WTC11 (cell line): ENCODE results near the gene FANCD2. TPM values are rescaled to one million over a fixed set of nuclear protein-coding genes. Genes with fewer than 3 reads are reported as not detected.
A peak's percentile ranks its signal among the peaks of the same experiment; 100 is the strongest.

Experiments used
- ATAC-seq: fragments of 200-7000 bp; cut with Tn5 transposase; 2 replicates; pipeline ENCODE4 v1.10.0; 2021; ENCODE audit warnings: mild to moderate bottlenecking, moderate library complexity
- Bru-seq: library from RNA; stranded (reverse); fragments of 400-500 nt; gene quantifications from one replicate; lab custom pipeline; 2021; lab: Mats Ljungman, UMichigan
- CTCF ChIA-PET: fragments of 300-600 bp; sonication (Branson Sonifier 250); formaldehyde crosslinking; loops from one replicate; lab custom pipeline; 2021; ENCODE audit warnings: antibody characterized with exemption; lab: Charles Lee
- POLR2A ChIA-PET: fragments of 350-600 bp; sonication (Branson Sonifier 250); formaldehyde crosslinking; loops from one replicate; lab custom pipeline; 2021; ENCODE audit warnings: antibody characterized with exemption; lab: Charles Lee
- DNase-seq: peaks from one replicate; pipeline ENCODE4 v3.0.0; 2021; ENCODE audit warnings: low spot score
- H3K27ac Mint-ChIP-seq: 2 replicates; pipeline ENCODE4 v1.8.0; 2021; ENCODE audit warnings: mixed read lengths
- H3K27me3 Mint-ChIP-seq: 2 replicates; pipeline ENCODE4 v1.8.0; 2021; ENCODE audit warnings: low read depth, mild to moderate bottlenecking, moderate library complexity, mixed read lengths
- H3K36me3 Mint-ChIP-seq: 2 replicates; pipeline ENCODE4 v1.8.0; 2021; ENCODE audit warnings: mixed read lengths
- H3K4me1 Mint-ChIP-seq: 2 replicates; pipeline ENCODE4 v1.8.0; 2022; ENCODE audit warnings: mixed read lengths
- H3K4me3 Mint-ChIP-seq: 2 replicates; pipeline ENCODE4 v1.8.0; 2021; ENCODE audit warnings: mild to moderate bottlenecking, moderate library complexity, mixed read lengths
- H3K9me3 Mint-ChIP-seq: 2 replicates; pipeline ENCODE4 v1.8.0; 2021; ENCODE audit warnings: mixed read lengths
- ESRRA ChIP-seq: sonication (generic); formaldehyde crosslinking; IDR thresholded peaks from 2 replicates; pipeline ENCODE4 v1.8.1; 2022; ENCODE audit warnings: mild to moderate bottlenecking, missing genetic modification reagents, borderline replicate concordance
- FOXP1 ChIP-seq: sonication (generic); formaldehyde crosslinking; IDR thresholded peaks from 2 replicates; pipeline ENCODE4 v1.8.0; 2022; ENCODE audit warnings: missing genetic modification reagents, mild to moderate bottlenecking, moderate library complexity, borderline replicate concordance
- GRHL2 ChIP-seq: fragments of 250-450 bp; sonication (Bioruptor Pico); IDR thresholded peaks from 2 replicates; pipeline ENCODE4 v1.8.0; 2022; ENCODE audit warnings: mild to moderate bottlenecking, moderate library complexity; ENCODE audit not compliant: insufficient replicate concordance, severe bottlenecking
- HMGXB4 ChIP-seq: sonication (generic); formaldehyde crosslinking; IDR thresholded peaks from 2 replicates; pipeline ENCODE4 v1.8.1; 2023; ENCODE audit warnings: mild to moderate bottlenecking, moderate library complexity, missing genetic modification reagents
- KAT7 ChIP-seq: sonication (generic); formaldehyde crosslinking; IDR thresholded peaks from 2 replicates; pipeline ENCODE4 v1.8.1; 2023; ENCODE audit warnings: missing genetic modification reagents, mild to moderate bottlenecking, borderline replicate concordance
- MYBL2 ChIP-seq: sonication (generic); formaldehyde crosslinking; IDR thresholded peaks from 2 replicates; pipeline ENCODE4 v1.8.1; 2023; ENCODE audit warnings: mild to moderate bottlenecking, moderate library complexity, missing genetic modification reagents
- NFATC4 ChIP-seq: fragments of 250-450 bp; sonication (Bioruptor Pico); IDR thresholded peaks from 2 replicates; pipeline ENCODE4 v1.9.0; 2021; ENCODE audit warnings: mild to moderate bottlenecking
- NR1H2 ChIP-seq: sonication (generic); formaldehyde crosslinking; IDR thresholded peaks from 2 replicates; pipeline ENCODE4 v1.9.0; 2021; ENCODE audit warnings: mild to moderate bottlenecking, moderate library complexity, missing genetic modification reagents
- NR3C1 ChIP-seq: sonication (generic); formaldehyde crosslinking; conservative IDR thresholded peaks from 2 replicates; pipeline ENCODE4 v1.8.1; 2023; ENCODE audit warnings: low read depth, mild to moderate bottlenecking, missing genetic modification reagents
- RELA ChIP-seq: sonication (generic); formaldehyde crosslinking; IDR thresholded peaks from 2 replicates; pipeline ENCODE4 v1.8.1; 2022; ENCODE audit warnings: missing genetic modification reagents, mild to moderate bottlenecking, borderline replicate concordance
- TCF7 ChIP-seq: sonication (generic); formaldehyde crosslinking; IDR thresholded peaks from 2 replicates; pipeline ENCODE4 v1.8.0; 2022; ENCODE audit warnings: mild to moderate bottlenecking, low read depth, missing genetic modification reagents, moderate library complexity
- ZBTB21 ChIP-seq: sonication (generic); formaldehyde crosslinking; IDR thresholded peaks from 2 replicates; pipeline ENCODE4 v1.8.1; 2023; ENCODE audit warnings: mild to moderate bottlenecking, missing genetic modification reagents, borderline replicate concordance
- ZNF121 ChIP-seq: sonication (generic); formaldehyde crosslinking; IDR thresholded peaks from 2 replicates; pipeline ENCODE4 v1.8.0; 2023; ENCODE audit warnings: missing genetic modification reagents
- ZNF396 ChIP-seq: fragments of 250-450 bp; sonication (Bioruptor Pico); IDR thresholded peaks from 2 replicates; pipeline ENCODE4 v1.8.0; 2021; ENCODE audit warnings: mild to moderate bottlenecking, moderate library complexity, borderline replicate concordance
- ZNF423 ChIP-seq: fragments of 250-450 bp; sonication (Bioruptor Pico); IDR thresholded peaks from 2 replicates; pipeline ENCODE4 v2.1.2; 2022; ENCODE audit warnings: mild to moderate bottlenecking, moderate library complexity
- ZNF532 ChIP-seq: fragments of 250-450 bp; sonication (Bioruptor Pico); IDR thresholded peaks from 2 replicates; pipeline ENCODE4 v1.9.0; 2021; ENCODE audit warnings: mild to moderate bottlenecking, borderline replicate concordance
- long read RNA-seq, 3 experiments: library from RNA in 1 of 3; library from capped mRNA in 1 of 3; library from polyadenylated mRNA in 1 of 3; unstranded in 2 of 3; stranded (forward) in 1 of 3; transcript quantifications; one replicate each; pipeline ENCODE4 v2.0.0, GENCODE V29; 2021
- total RNA-seq: library from RNA; stranded (reverse); gene quantifications from 3 replicates; pipeline ENCODE4 v1.2.3, GENCODE V29; 2021
- TF ChIP-seq, protein P1 (sequence below): sonication (generic); formaldehyde crosslinking; IDR thresholded peaks from 2 replicates; pipeline ENCODE4 v1.8.1; 2023; ENCODE audit warnings: mild to moderate bottlenecking, missing genetic modification reagents, moderate library complexity
- TF ChIP-seq, protein P2 (sequence below): sonication (generic); formaldehyde crosslinking; IDR thresholded peaks from 2 replicates; pipeline ENCODE4 v1.8.1; 2022; ENCODE audit warnings: missing genetic modification reagents, borderline replicate concordance
- TF ChIP-seq, protein P3 (sequence below): fragments of 250-450 bp; sonication (Bioruptor Pico); IDR thresholded peaks from 2 replicates; pipeline ENCODE4 v1.8.0; 2021; ENCODE audit warnings: mild to moderate bottlenecking
- TF ChIP-seq, protein P4 (sequence below): sonication (generic); formaldehyde crosslinking; IDR thresholded peaks from 2 replicates; pipeline ENCODE4 v1.8.0; 2022; ENCODE audit warnings: mild to moderate bottlenecking, missing genetic modification reagents
- TF ChIP-seq, protein P5 (sequence below): sonication (generic); formaldehyde crosslinking; IDR thresholded peaks from 2 replicates; pipeline ENCODE4 v1.8.0; 2022; ENCODE audit warnings: mild to moderate bottlenecking, missing genetic modification reagents

FANCD2 gene
- total RNA-seq (69.6 to 73.5 TPM (median 73.1 TPM) in 3 replicates), Bru-seq, nascent RNA (percentile 78 among the genes with signal in this experiment)
- long read RNA-seq, experiment 1, full-length matches to known transcripts: 49 of 123 reads
- long read RNA-seq, experiment 1, partial matches to known transcripts: 33 of 123 reads
- long read RNA-seq, experiment 1, other reads (novel, unspliced or antisense): 41 of 123 reads
- long read RNA-seq, experiment 2, partial matches to known transcripts: 23 of 40 reads
- long read RNA-seq, experiment 2, other reads (novel, unspliced or antisense): 17 of 40 reads
- long read RNA-seq, experiment 3, partial matches to known transcripts: 8 of 14 reads
- long read RNA-seq, experiment 3, other reads (novel, unspliced or antisense): 6 of 14 reads

- ChIA-PET POLR2A (interaction anchor here (0.8 to 1.3 kb wide), 5 partner anchors 15 to 80 kb away, joined by 3 to 10 read pairs (median 3); partner anchors contain the start of gene EMC3), CTCF (no interaction called here)
- DNase-seq (peak; percentile 92), ATAC-seq (peak; percentile 94)
- Mint-ChIP-seq H3K27me3 (no peaks in the 10 kb centered on the region), H3K4me1 (peaks cover 6% of the 10 kb centered on the region), H3K27ac (peak within 1 kb of the TSS; percentile 97), H3K9me3 (no peaks in the 10 kb centered on the region), H3K36me3 (peaks cover 35% of the 10 kb centered on the region), H3K4me3 (peak within 1 kb of the TSS; percentile 98)
- TF ChIP-seq KAT7 (CRISPR knock-in tag) (peak; percentile 74; the same call in 1 of the 2 replicates), MYBL2 (peak; percentile 36; the same call in 1 of the 2 replicates), NFATC4 (no peak), ZBTB21 (CRISPR knock-in tag) (peak; percentile 94; the same call in 1 of the 2 replicates), NR1H2 (no peak), TCF7 (CRISPR knock-in tag) (no peak), ZNF396 (no peak), ESRRA (CRISPR knock-in tag) (peak; percentile 89; the same call in 1 of the 2 replicates), ZNF532 (no peak), NR3C1 (CRISPR knock-in tag) (no peak), ZNF121 (no peak), GRHL2 (CRISPR knock-in tag) (no peak), RELA (CRISPR knock-in tag) (no peak), HMGXB4 (CRISPR knock-in tag) (peak; percentile 83), ZNF423 (CRISPR knock-in tag) (no peak), FOXP1 (CRISPR knock-in tag) (peak; percentile 67; the same call in 1 of the 2 replicates)
- TF ChIP-seq, protein P1, sequence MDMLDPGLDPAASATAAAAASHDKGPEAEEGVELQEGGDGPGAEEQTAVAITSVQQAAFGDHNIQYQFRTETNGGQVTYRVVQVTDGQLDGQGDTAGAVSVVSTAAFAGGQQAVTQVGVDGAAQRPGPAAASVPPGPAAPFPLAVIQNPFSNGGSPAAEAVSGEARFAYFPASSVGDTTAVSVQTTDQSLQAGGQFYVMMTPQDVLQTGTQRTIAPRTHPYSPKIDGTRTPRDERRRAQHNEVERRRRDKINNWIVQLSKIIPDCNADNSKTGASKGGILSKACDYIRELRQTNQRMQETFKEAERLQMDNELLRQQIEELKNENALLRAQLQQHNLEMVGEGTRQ: no peak
- TF ChIP-seq, protein P2, sequence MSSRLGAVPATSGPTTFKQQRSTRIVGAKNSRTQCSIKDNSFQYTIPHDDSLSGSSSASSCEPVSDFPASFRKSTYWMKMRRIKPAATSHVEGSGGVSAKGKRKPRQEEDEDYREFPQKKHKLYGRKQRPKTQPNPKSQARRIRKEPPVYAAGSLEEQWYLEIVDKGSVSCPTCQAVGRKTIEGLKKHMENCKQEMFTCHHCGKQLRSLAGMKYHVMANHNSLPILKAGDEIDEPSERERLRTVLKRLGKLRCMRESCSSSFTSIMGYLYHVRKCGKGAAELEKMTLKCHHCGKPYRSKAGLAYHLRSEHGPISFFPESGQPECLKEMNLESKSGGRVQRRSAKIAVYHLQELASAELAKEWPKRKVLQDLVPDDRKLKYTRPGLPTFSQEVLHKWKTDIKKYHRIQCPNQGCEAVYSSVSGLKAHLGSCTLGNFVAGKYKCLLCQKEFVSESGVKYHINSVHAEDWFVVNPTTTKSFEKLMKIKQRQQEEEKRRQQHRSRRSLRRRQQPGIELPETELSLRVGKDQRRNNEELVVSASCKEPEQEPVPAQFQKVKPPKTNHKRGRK (CRISPR knock-in tag): no peak
- TF ChIP-seq, protein P3, sequence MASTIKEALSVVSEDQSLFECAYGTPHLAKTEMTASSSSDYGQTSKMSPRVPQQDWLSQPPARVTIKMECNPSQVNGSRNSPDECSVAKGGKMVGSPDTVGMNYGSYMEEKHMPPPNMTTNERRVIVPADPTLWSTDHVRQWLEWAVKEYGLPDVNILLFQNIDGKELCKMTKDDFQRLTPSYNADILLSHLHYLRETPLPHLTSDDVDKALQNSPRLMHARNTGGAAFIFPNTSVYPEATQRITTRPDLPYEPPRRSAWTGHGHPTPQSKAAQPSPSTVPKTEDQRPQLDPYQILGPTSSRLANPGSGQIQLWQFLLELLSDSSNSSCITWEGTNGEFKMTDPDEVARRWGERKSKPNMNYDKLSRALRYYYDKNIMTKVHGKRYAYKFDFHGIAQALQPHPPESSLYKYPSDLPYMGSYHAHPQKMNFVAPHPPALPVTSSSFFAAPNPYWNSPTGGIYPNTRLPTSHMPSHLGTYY (CRISPR knock-in tag): no peak
- TF ChIP-seq, protein P4, sequence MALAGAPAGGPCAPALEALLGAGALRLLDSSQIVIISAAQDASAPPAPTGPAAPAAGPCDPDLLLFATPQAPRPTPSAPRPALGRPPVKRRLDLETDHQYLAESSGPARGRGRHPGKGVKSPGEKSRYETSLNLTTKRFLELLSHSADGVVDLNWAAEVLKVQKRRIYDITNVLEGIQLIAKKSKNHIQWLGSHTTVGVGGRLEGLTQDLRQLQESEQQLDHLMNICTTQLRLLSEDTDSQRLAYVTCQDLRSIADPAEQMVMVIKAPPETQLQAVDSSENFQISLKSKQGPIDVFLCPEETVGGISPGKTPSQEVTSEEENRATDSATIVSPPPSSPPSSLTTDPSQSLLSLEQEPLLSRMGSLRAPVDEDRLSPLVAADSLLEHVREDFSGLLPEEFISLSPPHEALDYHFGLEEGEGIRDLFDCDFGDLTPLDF (CRISPR knock-in tag): peak; percentile 89; the same call in 1 of the 2 replicates
- TF ChIP-seq, protein P5, sequence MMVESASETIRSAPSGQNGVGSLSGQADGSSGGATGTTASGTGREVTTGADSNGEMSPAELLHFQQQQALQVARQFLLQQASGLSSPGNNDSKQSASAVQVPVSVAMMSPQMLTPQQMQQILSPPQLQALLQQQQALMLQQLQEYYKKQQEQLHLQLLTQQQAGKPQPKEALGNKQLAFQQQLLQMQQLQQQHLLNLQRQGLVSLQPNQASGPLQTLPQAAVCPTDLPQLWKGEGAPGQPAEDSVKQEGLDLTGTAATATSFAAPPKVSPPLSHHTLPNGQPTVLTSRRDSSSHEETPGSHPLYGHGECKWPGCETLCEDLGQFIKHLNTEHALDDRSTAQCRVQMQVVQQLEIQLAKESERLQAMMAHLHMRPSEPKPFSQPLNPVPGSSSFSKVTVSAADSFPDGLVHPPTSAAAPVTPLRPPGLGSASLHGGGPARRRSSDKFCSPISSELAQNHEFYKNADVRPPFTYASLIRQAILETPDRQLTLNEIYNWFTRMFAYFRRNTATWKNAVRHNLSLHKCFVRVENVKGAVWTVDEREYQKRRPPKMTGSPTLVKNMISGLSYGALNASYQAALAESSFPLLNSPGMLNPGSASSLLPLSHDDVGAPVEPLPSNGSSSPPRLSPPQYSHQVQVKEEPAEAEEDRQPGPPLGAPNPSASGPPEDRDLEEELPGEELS (CRISPR knock-in tag): peak; percentile 89
Observed at GRCh38 chr3:10026084-10026890, at the start of gene FANCD2. Gene FANCD2 (plus strand): TSS chr3:10026437. CDS start chr3:10028658, 2,221 bp downstream.
